ENCODE measurements around the gene FAM156A.
A peak's percentile ranks its signal among the peaks of the same experiment; 100 is the strongest.
"Not testable (repeated sequence)": the region's sequence is repeated elsewhere in the genome, so short reads cannot be mapped to it uniquely, and the experiment has no call there.

Gene FAM156A

DNA sequence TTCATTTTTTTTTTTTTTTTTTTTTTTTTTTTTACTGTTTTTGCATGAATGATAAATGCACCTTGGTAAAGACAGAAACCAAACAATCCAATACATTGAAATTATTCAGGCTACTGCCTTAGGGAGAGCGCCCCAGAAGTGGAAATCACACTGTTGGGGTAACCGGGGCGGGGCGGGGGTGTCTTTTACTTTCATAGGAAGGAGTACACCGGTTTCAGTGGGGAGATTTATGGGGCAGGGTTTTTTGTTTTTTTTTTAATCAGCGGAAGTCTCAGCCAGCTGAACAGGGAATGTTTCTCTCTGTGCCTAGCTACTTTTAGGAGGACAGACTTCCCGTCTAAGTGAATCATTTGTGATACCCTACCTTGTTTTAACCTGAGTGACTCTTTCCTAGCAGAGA, 643 bp upstream of the FAM156A start:
- POLR2A ChIA-PET; DNase-seq (ENCODE audit: low read depth, low spot score); CTCF ChIA-PET; H3K4me3 ChIP-seq (ENCODE audit: low read depth, low read length): not testable (repeated sequence)

- DNase-seq (ENCODE audit: low read depth, low spot score); H3K4me3 ChIP-seq (ENCODE audit: low read depth, low read length); CTCF ChIA-PET; POLR2A ChIA-PET: not testable (repeated sequence)
These were observed 8.4 kb downstream of the FAM156A start for GRCh38 chrX:52949884-52950283.

DNA sequence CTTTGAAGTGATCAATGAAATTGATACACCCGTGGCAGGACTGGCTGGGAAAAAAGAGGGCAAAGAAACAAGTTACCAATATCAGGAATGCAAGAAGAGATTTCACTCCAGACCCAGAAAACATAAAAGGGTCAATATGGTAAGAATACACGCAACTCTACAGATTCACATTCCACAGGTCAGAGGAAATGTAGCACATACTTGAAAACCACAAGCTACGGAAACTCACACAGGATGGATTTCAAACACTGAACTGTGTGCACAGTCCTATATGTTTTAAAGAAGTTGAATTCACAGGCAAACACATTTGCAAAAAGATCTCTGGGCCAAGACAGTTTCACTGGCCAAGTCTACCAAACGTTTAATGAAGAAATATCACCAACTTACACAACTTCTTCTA, 9.0 kb downstream of the FAM156A start:
- H3K4me3 ChIP-seq (ENCODE audit: low read depth, low read length); DNase-seq (ENCODE audit: low read depth, low spot score); CTCF ChIA-PET; POLR2A ChIA-PET: not testable (repeated sequence)

- CTCF ChIA-PET; H3K4me3 ChIP-seq (ENCODE audit: low read depth, low read length); POLR2A ChIA-PET; DNase-seq (ENCODE audit: low read depth, low spot score): not testable (repeated sequence)
These were observed 10.1 kb downstream of the FAM156A start for GRCh38 chrX:52948265-52948664.

GRCh38 chrX:52947501-52947900, 10.8 kb downstream of the FAM156A start:
- DNase-seq (ENCODE audit: low read depth, low spot score); CTCF ChIA-PET; H3K4me3 ChIP-seq (ENCODE audit: low read depth, low read length); POLR2A ChIA-PET: not testable (repeated sequence)

- H3K4me3 ChIP-seq (ENCODE audit: low read depth, low read length); DNase-seq (ENCODE audit: low read depth, low spot score); POLR2A ChIA-PET; CTCF ChIA-PET: not testable (repeated sequence)
These were observed 12.4 kb downstream of the FAM156A start for GRCh38 chrX:52945838-52946494.

GRCh38 chrX:52941728-52942127, 16.6 kb downstream of the FAM156A start:
- DNase-seq (ENCODE audit: low read depth, low spot score); POLR2A ChIA-PET; H3K4me3 ChIP-seq (ENCODE audit: low read depth, low read length); CTCF ChIA-PET: not testable (repeated sequence)

DNA sequence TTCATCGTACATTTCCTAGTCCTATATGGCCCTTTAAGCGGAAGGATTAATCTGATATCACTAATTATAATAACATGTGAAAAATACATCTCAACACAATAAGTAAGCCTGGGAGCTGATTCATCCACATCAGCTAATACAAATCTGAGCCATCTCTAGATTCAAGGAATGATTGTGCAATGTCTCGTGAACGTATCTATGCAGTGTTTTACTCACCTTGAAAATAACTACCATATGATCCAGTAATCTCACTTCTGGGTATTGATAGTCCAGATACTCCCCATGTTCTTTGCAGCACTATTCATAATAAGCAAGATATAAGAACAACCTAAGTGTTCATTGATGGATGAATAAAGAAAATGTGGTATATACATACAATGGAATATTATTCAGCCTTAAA, 17.6 kb downstream of the FAM156A start:
- DNase-seq (ENCODE audit: low read depth, low spot score); POLR2A ChIA-PET; CTCF ChIA-PET; H3K4me3 ChIP-seq (ENCODE audit: low read depth, low read length): not testable (repeated sequence)

DNA sequence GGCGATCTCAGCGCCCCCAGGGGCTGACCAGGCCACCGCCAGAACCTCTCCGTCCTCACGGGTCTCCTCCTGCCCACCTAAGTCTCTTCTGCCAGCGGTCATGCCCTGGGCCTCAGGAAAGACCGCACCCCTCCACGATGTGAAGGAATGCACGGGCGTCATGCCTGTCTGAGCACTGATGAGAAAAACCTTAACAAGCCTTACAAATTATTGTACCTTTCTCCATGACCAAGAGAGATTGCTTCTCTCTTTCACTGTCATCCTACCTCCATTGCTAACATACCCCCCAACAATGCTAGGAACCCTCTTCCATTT, 22.9 kb downstream of the FAM156A start:
- POLR2A ChIA-PET = interaction anchor here (0.6 to 1.0 kb wide), 4 partner anchors 54 to 1042 kb away, joined by 4 to 6 read pairs (median 4); partner anchors contain the start of gene MAGED1
- not testable (repeated sequence) for DNase-seq (ENCODE audit: low read depth, low spot score)
- peak overlapping the region; percentile 61 for H3K4me3 ChIP-seq (ENCODE audit: low read depth, low read length)
- CTCF ChIA-PET = interaction anchor here (0.7 to 1.0 kb wide), 3 partner anchors 9 to 672 kb away, joined by 3 to 4 read pairs (median 3); no protein-coding TSS in a partner anchor

GRCh38 chrX:52934704-52935469, 23.4 kb downstream of the FAM156A start:
- H3K4me3 ChIP-seq (ENCODE audit: low read depth, low read length) = peak overlapping the region; percentile 71
- TF ChIP-seq CTCF (IDR thresholded peaks at IDR 0.05; ENCODE audit: insufficient read depth, low read length, missing control alignments) = peak; percentile 47
- POLR2A ChIA-PET = interaction anchor here (0.6 to 1.0 kb wide), 4 partner anchors 54 to 1042 kb away, joined by 4 to 6 read pairs (median 4); partner anchors contain the start of gene MAGED1
- CTCF ChIA-PET = interaction anchor here (0.7 to 1.0 kb wide), 3 partner anchors 8 to 671 kb away, joined by 3 to 4 read pairs (median 3); no protein-coding TSS in a partner anchor
- no peak for DNase-seq (ENCODE audit: low read depth, low spot score)

- no peak for DNase-seq (ENCODE audit: low read depth, low spot score)
- peak overlapping the region; percentile 71 for H3K4me3 ChIP-seq (ENCODE audit: low read depth, low read length)
- no peak for TF ChIP-seq CTCF (IDR thresholded peaks at IDR 0.05; ENCODE audit: insufficient read depth, low read length, missing control alignments)
- CTCF ChIA-PET = no interaction called here
- POLR2A ChIA-PET = no interaction called here
These were observed 24.2 kb downstream of the FAM156A start for GRCh38 chrX:52933976-52934703.
